B cell (primary cell): ENCODE results near the gene MPV17L.

Experiments
- CTCF ChIP-seq: fragments of 200-600 bp; IDR thresholded peaks from one replicate; pipeline ENCODE4 v1.8.0; 2022; ENCODE audit warnings: antibody characterized with exemption, mild to moderate bottlenecking
- EZH2 ChIP-seq: IDR thresholded peaks from 2 replicates; pipeline ENCODE4 v1.6.1; 2012; ENCODE audit warnings: borderline replicate concordance, low read depth, mild to moderate bottlenecking, moderate library complexity, low read length; ENCODE audit not compliant: insufficient read depth, poor library complexity, severe bottlenecking

- TF ChIP-seq CTCF (no peak), EZH2 (no peak)
Observed at GRCh38 chr16:15396948-15397594, 1.5 kb downstream of the MPV17L start.
